NCI-H748 treated with DMSO at 0.1 percent for 48 hours (cell line): ENCODE results near the gene BMPR1A.
A peak's percentile ranks its signal among the peaks of the same experiment; 100 is the strongest.

Experiments used
- DNase-seq: peaks from one replicate; lab custom pipeline; 2025; lab: John Stamatoyannopoulos, UW

Gene BMPR1A

DNA sequence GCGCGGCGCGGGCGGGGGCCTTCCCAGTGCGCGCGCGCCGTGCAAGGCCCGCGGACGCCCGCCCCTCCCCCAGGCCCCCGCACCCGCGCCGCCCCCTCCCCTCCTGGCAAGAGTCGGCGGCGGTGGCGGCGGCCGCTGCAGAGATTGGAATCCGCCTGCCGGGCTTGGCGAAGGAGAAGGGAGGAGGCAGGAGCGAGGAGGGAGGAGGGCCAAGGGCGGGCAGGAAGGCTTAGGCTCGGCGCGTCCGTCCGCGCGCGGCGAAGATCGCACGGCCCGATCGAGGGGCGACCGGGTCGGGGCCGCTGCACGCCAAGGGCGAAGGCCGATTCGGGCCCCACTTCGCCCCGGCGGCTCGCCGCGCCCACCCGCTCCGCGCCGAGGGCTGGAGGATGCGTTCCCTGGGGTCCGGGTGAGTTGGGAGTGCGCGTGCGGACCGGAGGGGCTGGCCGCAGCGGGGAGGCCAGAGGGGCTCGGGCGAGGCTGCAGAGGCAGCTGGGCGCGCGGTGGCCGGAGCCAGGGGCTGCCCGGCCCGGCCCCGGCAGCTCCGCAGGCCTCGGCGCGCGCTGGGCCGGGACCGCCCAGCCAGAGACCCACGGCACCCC is at the start of gene BMPR1A:
Gene BMPR1A, plus strand, starts transcription at position 109 of the 602 bp plus-strand sequence. CDS start 119,400 bp downstream, outside the sequence.
- no peak for DNase-seq

DNA sequence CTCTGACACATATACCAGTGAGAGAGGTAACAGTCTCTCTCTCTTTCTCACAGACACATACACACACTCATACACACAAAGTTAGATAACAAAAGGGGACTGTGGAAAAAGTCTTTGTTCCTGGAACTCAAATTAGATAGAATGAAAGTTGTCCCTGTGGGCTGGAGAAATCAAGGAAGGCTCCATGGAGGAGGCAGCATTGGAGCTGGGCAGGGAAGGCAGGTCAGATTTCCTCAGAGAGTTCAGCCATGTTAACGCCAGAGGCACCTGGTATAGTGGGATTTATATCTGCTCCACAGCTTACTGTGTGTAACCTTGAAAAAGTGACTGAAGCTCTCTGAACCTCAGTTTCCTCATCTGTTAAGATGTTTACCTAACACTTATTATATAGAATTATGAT is 49.4 kb upstream of the BMPR1A start:
- DNase-seq: no peak

DNA sequence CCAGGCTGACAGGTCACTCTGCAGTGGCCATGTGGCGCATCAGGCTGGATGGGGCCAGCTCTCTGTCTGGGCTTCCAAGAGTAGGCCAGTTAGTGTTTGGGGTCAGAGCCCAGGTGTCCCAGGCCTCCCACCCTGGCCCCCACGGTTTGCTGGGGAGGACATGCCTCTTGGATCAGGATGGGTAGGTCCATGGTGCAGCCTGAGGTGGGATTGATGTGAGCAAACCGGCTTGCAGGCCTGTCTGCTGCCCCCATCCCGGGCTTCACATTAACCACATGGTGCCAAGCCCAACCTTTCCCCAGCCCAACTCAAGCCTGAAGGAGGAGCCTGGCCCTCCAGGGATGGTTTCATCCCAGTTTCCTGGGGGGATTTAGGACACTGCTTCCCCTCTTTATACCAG is 48.9 kb upstream of the BMPR1A start:
- no peak for DNase-seq

DNA sequence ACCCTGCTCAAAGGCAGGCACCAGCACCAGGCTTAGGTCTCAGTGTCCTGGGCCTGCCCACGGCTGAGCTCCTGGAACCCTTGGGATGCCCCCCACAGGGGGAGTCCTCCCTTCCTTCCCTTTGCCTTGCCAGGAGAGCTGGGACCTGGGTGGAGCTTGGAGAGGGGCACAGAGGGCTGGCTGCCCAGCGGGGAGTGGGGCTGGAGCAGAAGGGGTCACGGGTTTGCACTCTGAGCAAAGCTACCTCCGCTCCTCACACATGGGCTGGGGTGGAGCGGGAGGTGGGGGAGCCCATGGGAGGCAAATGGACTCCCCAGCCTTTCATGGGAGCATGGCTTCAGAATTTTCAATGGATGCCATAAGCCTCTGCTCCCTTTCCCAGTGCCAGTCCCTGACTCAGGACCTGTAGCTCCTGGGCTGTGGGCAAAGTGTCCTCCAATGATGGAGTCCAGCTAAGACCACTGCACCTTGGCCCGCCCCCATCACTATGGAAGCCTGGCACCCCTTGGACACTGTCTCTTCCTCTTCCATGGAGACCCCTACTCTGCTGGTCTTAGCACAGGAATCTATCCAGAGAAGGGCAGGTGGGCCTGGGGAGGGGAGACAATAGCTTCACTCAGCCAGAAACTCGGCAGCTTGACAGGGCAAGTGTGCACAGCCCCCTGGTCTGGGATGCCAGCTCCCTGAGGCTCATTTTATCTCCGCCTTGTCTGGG is 48.2 kb upstream of the BMPR1A start:
- no peak for DNase-seq

DNA sequence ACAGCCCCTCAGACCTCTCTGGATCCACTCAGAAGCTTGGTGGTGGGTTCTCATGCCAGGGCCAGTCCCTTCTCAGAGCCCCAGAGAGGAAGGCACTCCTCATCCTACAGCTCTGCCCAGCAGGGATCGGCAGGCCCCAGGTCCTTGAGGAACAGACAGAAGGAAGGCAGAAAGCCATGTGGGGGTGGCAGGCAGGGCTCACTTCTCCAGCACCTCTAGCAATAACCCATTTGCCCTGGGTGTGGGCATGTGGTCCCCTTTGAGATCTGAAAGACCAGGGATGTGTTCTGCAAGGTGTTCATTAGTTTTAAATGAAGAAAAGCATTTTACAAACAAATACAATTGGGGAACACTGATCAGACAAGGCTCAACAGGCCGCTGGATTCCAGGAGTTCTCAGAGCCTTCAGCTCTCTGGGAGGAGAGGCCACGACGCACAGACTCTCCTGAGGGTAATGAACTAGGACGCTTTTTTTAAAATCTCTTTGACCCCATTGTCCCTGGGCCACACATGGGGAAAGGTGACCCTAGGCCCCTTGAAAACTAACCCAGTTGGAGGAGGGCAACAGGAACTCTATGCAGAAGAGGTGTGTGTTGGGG is 47.5 kb upstream of the BMPR1A start:
- DNase-seq: no peak

DNA sequence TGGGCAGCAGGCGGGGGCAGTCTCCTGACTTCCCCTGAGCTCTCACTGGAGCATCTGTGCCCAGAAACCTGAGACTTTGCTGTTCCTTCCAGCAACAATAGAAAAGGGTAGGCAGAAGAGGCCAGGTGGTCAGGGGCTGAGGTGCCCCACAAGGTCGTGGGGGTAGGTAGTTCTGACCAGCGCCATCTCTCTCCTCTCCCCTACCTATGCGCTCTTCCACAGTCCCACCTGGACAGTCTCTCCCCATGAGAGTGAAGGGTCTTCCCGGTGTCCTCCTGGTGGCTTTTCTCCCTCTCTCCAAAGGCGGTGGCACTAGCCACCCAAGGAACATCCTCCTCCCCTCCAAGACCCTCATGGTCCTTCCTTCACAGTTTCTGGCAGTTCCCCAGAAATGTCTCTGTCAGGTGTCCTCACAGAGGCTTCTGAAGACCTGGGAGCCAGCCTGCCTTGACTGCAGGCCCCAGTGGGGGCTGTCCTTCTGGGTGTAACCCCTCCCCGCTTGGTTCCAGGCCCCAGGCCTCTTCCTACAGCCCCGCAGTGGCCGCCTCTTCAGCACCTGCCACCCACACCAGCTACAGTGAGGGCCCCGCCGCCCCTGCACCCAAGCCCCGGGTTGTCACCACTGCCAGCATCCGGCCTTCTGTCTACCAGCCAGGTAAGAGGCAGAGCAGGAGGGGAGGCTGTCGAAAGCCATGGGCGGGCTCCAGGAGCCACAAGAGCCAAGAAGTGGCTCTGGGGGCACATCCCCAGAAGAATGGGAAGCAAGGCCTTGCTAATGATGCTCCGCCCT is 46.8 kb upstream of the BMPR1A start:
- no peak for DNase-seq

DNA sequence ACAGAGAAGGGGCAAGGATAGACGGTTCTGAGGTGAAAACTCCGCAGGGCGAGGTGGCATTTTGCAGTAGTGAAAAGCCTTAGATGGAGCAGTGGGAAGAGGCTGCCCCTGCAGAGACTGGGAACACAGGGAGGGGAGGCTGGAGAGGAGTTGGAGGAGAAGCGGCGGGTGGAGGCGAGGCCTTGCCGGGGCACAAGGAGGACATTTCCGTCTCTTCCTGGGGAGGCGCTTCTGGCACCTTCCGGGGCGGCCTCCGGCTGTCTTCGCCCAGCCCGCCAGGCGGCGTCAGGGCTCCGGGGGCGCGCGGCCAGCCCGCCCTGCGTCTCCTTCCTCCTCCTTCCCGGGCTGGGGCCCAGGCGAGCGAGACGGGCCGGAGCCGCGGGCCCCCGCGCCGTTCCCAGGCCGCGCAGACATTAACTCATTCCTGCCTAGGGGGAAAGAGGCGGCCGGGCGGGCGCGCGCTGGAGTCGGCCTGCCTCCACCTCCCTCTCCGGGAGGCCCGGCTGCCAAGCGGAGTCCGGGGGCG is 45.4 kb upstream of the BMPR1A start:
- DNase-seq: peak; percentile 7

DNA sequence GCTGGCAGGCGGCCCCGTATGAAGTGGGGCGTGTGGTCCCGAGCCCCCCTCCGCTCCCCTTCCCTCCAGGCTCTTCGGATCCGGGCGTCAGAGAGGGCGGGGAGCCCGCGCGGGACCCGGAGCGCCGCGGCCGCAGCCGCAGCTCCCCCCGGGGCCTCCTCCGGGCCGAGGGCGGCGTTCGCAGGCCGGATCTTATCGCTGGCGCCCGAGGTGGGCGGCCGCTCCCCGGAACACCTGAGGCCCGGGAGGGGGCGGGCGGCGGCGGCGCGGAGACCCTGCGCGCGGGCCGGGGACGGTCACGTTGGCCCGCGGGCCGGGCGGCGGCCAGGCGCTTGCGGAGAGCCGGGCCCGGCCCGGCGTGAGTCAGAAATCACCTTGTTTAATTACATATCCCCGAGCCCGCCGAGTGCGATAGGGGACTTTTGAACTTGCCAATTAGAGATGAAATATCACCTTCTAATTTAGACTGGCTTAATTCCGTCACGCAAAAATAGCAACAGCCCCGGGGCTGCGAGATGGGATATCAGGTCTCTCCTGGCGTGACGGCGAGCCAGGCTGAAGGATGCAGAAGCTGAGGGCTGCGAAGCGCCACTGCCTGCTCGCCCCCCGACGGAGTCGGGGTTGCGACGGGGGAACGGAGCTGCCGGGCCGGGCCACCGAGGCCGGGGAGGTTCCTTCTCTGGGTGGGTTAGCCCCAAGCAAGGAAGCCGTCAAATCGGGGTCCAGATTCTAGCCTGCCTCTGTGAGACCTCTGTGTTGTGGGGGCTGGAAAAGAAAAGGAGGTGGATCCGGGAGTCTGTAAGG is 44.7 kb upstream of the BMPR1A start:
- DNase-seq: no peak

DNA sequence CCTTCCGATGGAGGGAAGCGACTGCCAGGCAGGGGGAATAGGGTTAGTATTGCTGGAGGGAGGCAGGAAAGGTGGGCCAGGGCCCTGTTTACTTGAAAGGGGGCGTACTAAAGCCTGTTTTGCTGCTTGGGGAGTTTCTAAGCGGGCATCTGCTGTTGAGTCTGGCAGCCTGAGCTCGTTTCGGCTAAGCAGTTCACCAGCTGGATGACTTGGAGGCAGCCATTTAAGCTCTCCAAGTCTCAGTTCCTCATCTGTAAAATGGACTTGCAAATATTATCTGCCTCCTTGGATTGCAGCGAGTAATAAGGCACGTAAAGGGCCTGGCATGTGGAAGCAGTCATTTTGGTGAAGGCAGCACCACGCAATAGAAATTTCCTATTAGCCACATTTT is 44.1 kb upstream of the BMPR1A start:
- DNase-seq: no peak

DNA sequence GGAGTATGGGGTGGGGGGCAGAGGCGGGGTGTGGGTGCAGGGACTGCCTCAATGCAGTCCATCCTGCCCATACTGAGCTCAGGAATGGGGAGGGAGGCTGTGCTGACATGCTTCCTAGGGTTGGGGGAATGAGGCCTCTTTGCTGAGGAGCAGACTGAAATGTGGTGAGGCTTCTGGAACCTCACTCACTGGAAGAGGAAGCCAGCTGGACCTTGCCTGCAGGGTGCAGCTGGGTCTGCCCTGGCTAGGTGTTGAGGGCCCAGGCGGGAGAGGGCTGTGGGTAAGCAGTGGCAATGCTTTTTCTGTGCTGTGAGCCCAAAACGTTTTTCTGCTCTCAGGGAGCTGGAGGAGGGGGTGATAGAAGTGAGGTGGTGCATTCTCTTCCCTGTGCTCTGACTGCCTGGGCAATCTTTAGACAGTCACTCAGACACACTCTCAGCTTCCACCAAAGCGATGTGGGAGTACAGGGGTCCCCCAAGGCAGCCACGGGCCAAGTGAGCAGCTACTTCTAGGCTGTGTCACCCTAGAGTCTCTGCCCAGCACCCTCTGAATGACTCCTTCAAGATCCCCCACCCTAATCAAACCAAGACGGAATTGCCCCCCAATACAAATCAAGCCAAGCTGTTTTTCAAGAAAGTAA is 41.1 kb upstream of the BMPR1A start:
- DNase-seq: no peak

DNA sequence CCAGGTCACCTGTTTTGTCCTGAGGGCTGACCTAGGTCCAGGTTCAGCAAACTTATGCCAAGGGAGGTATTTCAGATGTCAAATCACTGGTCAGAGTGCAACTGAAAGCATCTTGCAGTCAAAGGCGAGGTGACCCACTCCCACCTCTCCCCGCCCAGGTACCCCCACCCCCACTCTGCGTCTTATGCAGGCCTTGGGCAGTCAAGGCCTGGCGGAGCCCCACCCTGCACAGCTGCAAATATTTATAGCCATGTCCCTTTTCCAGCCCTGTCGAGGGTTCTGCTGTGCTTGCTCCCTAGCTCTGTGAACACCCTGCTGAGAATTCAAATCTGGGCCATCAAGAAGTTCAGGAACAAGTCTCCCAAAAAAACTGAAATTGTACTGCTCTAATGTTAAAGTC is 40.6 kb upstream of the BMPR1A start:
- DNase-seq: no peak

DNA sequence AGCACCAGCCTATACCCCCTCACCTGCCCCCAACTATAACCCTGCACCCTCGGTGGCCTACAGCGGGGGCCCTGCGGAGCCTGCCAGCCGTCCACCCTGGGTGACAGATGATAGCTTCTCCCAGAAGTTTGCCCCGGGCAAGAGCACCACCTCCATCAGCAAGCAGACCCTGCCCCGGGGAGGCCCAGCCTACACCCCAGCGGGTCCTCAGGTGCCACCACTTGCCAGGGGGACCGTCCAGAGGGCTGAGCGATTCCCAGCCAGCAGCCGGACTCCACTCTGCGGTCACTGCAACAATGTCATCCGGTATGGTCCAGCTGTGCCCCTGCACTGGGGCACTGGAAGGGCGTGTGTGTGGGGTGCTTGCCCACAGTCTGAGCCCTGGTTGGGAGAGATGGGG is 40.0 kb upstream of the BMPR1A start:
- no peak for DNase-seq

DNA sequence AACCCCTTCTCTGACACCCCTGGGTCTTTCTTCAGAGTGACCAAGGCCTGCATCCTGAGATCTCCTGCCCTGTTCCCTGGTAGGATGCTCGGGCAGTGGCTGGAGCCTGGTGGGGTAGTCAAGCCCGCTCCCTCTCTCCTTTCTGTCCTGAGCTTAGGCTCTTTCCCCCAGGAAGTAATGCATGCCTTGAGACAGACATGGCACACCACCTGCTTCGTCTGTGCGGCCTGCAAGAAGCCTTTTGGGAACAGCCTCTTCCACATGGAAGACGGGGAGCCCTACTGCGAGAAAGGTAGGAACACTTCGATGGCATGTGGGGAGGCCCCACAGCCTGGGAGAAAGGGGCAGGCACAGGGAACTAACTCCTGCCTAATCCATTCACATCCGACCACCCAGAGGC is 37.9 kb upstream of the BMPR1A start:
- no peak for DNase-seq

DNA sequence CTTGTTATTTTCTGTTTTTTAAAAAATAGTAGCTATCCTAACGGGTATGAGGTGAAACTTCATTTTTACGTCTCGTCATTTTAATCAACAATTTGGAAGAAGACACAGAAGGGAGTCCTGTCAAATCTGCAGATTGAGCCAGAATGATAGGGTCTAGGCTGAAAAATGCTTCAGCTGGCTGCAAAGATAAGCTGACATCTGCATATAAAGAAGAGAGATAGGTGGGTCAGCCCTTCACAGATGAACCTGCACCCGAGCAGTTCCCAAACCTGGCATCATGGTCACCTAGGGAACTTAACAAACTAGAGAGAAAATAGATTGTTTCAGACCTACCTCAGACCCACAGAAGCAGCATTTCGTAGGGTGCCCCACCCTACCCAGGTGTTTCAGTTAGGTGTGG is 35.2 kb upstream of the BMPR1A start:
- no peak for DNase-seq

DNA sequence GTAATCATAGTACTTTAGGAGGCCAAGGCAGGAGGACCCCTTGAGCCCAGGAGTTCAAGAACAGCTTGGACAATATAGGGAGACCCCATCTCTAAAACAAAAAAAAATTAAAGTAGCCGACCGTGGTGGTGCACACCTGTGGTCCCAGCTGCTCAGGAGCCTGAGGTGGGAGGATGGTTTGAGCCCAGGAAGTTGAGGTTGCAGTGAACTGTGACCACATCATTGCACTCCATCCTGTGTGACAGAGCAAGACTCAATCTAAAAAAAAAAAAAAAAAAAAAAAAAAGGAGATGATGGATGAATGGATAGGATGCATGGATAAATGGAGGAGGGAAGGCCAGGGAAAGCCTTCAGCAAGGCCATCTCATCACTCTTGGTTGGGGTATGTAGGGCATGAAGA is 33.4 kb upstream of the BMPR1A start:
- no peak for DNase-seq

DNA sequence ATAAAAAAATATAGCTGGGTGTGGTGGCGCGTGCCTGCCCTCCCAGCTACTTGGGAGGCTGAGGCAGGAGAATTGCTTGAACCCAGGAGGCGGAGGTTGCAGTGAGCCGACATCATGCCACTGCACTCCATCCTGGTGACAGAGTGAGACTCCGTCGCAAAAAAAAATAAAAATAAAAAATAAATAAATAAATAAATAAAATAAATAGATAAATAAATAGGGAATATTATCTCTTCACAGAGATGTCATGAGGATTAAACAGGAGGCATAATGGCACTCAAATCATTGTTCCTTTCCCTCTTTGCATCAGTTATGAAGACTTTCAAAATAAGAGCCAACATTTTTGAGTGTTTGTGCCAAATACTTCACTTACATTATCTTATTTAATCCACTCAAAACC is 32.0 kb upstream of the BMPR1A start:
- DNase-seq: no peak

DNA sequence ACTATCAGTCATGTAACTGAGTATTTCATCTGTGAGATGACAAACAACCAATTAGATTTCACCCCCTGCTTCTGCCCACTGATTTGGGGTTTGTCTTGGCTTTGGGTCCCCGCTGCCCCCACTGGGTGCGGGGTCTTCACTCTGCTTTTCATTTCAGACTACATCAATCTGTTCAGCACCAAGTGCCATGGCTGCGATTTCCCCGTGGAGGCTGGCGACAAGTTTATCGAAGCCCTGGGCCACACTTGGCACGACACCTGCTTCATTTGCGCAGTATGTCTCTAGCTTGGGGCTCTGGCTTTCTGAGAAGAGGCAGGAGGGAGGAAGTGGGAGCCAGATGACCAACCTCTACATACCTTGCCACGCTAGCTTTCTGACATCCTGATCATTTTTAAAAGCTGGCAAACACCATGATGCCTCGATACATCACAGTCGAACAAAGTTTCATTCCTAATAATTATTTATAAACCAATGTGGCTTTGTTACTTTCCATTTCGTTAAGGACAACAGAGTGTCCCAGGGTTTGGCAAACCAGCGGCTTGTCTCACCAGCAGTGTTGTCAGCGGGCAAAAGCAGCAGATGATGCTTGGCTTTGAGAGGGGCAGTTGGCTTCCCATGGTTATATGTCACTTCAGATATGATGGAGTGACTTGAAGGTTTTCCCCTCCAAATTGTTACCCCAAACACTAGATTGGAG is 30.3 kb upstream of the BMPR1A start:
- DNase-seq: no peak

DNA sequence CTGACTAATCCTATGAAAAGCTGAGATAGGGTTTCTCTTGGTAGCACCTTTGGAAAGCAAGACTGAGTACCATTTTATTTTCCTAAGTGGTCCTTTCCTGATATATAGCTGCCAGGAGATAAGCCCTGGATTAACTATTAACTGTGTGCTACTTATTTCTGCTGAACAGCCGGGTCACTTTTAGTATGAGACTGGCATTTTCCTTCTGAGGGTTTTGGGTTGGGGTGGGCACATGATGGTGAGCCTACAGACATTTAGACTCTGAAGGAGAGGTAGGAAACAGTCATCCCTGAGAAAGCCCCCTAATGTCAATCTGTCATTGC is 29.8 kb upstream of the BMPR1A start:
- DNase-seq: no peak

DNA sequence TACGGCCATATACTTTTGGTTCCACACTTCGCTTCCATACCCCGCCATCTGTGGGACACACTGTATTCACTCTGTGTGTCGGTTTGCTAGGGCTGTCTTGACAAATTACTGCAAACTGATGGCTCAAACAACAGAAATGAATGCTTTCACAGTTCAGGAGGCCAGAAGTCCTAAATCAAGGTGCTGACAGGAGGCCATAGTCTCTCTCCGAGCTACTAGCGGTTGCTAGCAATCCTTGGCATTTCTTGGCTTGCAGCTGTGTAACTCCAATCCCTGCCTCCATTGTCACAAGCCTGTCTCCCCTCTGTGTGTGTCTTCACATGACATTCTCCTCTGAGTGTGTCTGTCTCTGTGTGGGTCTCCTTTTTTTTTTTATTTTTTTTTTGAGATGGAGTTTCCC is 28.9 kb upstream of the BMPR1A start:
- DNase-seq: no peak

DNA sequence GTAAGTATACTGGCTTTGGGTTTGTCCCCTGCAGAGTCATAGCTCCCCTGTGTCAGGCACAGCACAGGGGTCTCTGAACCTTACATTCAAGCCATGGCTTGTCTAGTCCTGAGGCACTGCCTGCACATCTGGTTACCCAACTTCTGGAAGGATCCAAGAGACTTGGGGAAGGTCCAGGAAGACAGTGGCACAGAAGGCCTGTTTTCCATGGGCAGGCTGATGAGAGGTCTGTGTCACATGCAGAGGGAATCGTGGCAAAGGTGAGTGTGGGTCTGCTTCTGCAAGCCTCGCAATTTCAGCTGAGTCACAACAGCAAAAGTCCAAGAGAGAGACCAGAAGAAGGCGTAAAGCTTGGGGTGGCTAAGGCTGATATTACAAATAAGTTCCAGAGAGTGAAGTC is 28.4 kb upstream of the BMPR1A start:
- DNase-seq: no peak

DNA sequence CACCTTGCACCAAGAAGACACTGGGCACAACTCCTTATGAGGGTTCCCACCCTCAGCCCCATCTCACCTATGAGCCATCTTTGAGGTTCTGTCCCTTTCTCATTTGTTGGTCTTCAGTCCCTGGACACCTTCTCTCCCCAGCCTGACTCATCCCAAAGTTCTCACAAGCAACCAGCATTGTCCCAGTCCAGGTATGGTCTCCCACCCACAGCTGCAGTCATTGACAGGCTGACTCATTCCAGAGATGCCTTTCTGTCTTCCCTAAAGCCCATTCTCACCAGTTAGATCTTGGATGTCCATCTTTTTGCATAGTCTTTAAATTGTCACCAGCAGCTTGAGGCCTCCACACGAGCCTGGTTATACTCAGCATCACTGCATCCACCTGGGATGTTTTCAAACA is 26.7 kb upstream of the BMPR1A start:
- no peak for DNase-seq
